Common myeloid progenitor, CD34-positive (primary cell): ENCODE measurements around the gene CXCR1.
"Not testable (repeated sequence)": the region's sequence is repeated elsewhere in the genome, so short reads cannot be mapped to it uniquely, and the experiment has no call there.

ENCODE experiments used
- CTCF ChIA-PET: fragments of 350-600 bp; sonication (Branson Sonifier 250); formaldehyde crosslinking; loops from one replicate; lab custom pipeline; 2021; ENCODE audit warnings: antibody characterized with exemption; lab: Charles Lee
- POLR2A ChIA-PET: fragments of 350-600 bp; sonication (Branson Sonifier 250); formaldehyde crosslinking; loops from one replicate; lab custom pipeline; 2021; ENCODE audit warnings: antibody characterized with exemption; lab: Charles Lee
- DNase-seq, 3 donors: peaks; one replicate each; pipeline versions ENCODE4 v3.0.0 to v3.0.0-alpha.2; 2013
- H3K27ac ChIP-seq, 2 experiments: 1 replicate in 1 of 2; 2 replicates in 1 of 2; pipeline ENCODE4 v1.7.0; 2013; ENCODE audit warnings: inconsistent platforms in 2 of 2, low read length in 2 of 2, mild to moderate bottlenecking in 2 of 2, low read depth in 1 of 2, moderate library complexity in 1 of 2; ENCODE audit not compliant: severe bottlenecking in 2 of 2, insufficient read depth in 1 of 2, poor library complexity in 1 of 2
- H3K27me3 ChIP-seq, 5 experiments: replicated peaks in 2 of 5; 1 replicate in 3 of 5; 2 replicates in 2 of 5; pipeline versions ENCODE4 v1.6.1 to v1.7.0; 2013; ENCODE audit warnings: low read length in 4 of 5, mild to moderate bottlenecking in 2 of 5, moderate library complexity in 2 of 5, inconsistent platforms in 1 of 5; ENCODE audit not compliant: insufficient read depth in 5 of 5, control insufficient read depth in 4 of 5
- H3K36me3 ChIP-seq, 4 experiments: 1 replicate in 2 of 4; 2 replicates in 2 of 4; pipeline versions ENCODE4 v1.6.1 to v1.7.0; 2013; ENCODE audit warnings: low read length in 3 of 4, control low read depth in 1 of 4, mild to moderate bottlenecking in 1 of 4; ENCODE audit not compliant: control insufficient read depth in 4 of 4, insufficient read depth in 4 of 4
- H3K4me1 ChIP-seq, 4 experiments: 1 replicate in 3 of 4; 2 replicates in 1 of 4; pipeline versions ENCODE4 v1.6.1 to v1.7.1; 2013; ENCODE audit warnings: low read length in 3 of 4, mild to moderate bottlenecking in 3 of 4, control low read depth in 1 of 4, inconsistent platforms in 1 of 4, moderate library complexity in 1 of 4; ENCODE audit not compliant: control insufficient read depth in 4 of 4, insufficient read depth in 4 of 4; ENCODE audit errors: control extremely low read depth in 1 of 4
- H3K4me3 ChIP-seq, 7 experiments: 1 replicate in 4 of 7; 2 replicates in 3 of 7; pipeline versions ENCODE4 v1.5.1 to v1.7.0; 2013; ENCODE audit warnings: mild to moderate bottlenecking in 7 of 7, low read length in 6 of 7, moderate library complexity in 6 of 7, inconsistent platforms in 2 of 7, low read depth in 2 of 7, control low read depth in 1 of 7; ENCODE audit not compliant: insufficient read depth in 4 of 7, control insufficient read depth in 1 of 7; ENCODE audit errors: extremely low read depth in 1 of 7
- H3K9me3 ChIP-seq, 5 experiments: 1 replicate in 4 of 5; 2 replicates in 1 of 5; pipeline versions ENCODE4 v1.6.1 to v1.7.1; 2013; ENCODE audit warnings: low read length in 4 of 5, mild to moderate bottlenecking in 2 of 5, inconsistent platforms in 1 of 5, low read depth in 1 of 5, moderate library complexity in 1 of 5; ENCODE audit not compliant: control insufficient read depth in 4 of 5, insufficient read depth in 2 of 5; ENCODE audit errors: control extremely low read depth in 1 of 5
- WGBS: methylation state at CpG from one replicate; pipeline ENCODE4 v1.1.5; 2013; ENCODE audit not compliant: insufficient coverage; 5-methylcytosine and 5-hydroxymethylcytosine counted together

Gene CXCR1

GRCh38 chr2:218184331-218184730 is 17.6 kb upstream of the CXCR1 start:
- H3K9me3 ChIP-seq, result no peaks in the 10 kb centered on the region
- peaks cover 0 to 4% (median 0%) of the 10 kb centered on the region in 5 experiments for H3K27me3 ChIP-seq
- ChIA-PET POLR2A (no interaction called here), CTCF (interaction anchor here (0.9 to 5.0 kb wide), 7 partner anchors 46 to 280 kb away, joined by 3 to 38 read pairs (median 4); partner anchors contain the start of gene GPBAR1)
- H3K27ac ChIP-seq, result no peak overlapping the region
- no peaks in the 10 kb centered on the region for H3K36me3 ChIP-seq
- 100% methylated on average over 1 of the region's 1 CpG for WGBS
- DNase-seq, result no peak
- peaks cover 0 to 8% (median 6%) of the 10 kb centered on the region in 4 experiments for H3K4me1 ChIP-seq
- H3K4me3 ChIP-seq, result no peak overlapping the region

- POLR2A ChIA-PET, result interaction anchor here (0.8 kb wide), 1 partner anchor 95 kb away, joined by 4 read pairs; no protein-coding TSS in a partner anchor
Measured at GRCh38 chr2:218180467-218181114, 13.8 kb upstream of the CXCR1 start.

GRCh38 chr2:218179782-218180181 is 13.0 kb upstream of the CXCR1 start:
- Histone ChIP-seq H3K4me3 (no peak overlapping the region), H3K27me3 (peaks cover 0 to 4% (median 0%) of the 10 kb centered on the region in 5 experiments), H3K9me3 (no peaks in the 10 kb centered on the region), H3K36me3 (no peaks in the 10 kb centered on the region), H3K27ac (no peak overlapping the region), H3K4me1 (no peaks in the 10 kb centered on the region)
- no peak for DNase-seq
- CTCF ChIA-PET, result interaction anchor here (1.4 kb wide), 1 partner anchor 79 kb away, joined by 3 read pairs; no protein-coding TSS in a partner anchor
- POLR2A ChIA-PET, result no interaction called here
- WGBS, result 100% methylated on average over 4 of the region's 4 CpGs

More at GRCh38 chr2:218180467-218181114, 13.8 kb upstream of the CXCR1 start:
- peaks cover 0 to 4% (median 0%) of the 10 kb centered on the region in 5 experiments for H3K27me3 ChIP-seq
- DNase-seq, result no peak
- CTCF ChIA-PET, result interaction anchor here (1.0 to 1.9 kb wide), 5 partner anchors 9 to 395 kb away, joined by 3 to 5 read pairs (median 4); no protein-coding TSS in a partner anchor
- no peaks in the 10 kb centered on the region for H3K36me3 ChIP-seq
- no peaks in the 10 kb centered on the region for H3K4me1 ChIP-seq
- no peak overlapping the region for H3K4me3 ChIP-seq
- H3K9me3 ChIP-seq, result no peaks in the 10 kb centered on the region
- 79% methylated on average over 6 of the region's 9 CpGs for WGBS
- no peak overlapping the region for H3K27ac ChIP-seq

- no peaks in the 10 kb centered on the region for H3K27me3 ChIP-seq
- H3K9me3 ChIP-seq, result no peaks in the 10 kb centered on the region
- 100% methylated on average over 2 of the region's 2 CpGs for WGBS
- no peaks in the 10 kb centered on the region for H3K4me1 ChIP-seq
- DNase-seq, result no peak
- H3K4me3 ChIP-seq, result no peak overlapping the region
- H3K36me3 ChIP-seq, result no peaks in the 10 kb centered on the region
- ChIA-PET POLR2A (no interaction called here), CTCF (interaction anchor here (1.0 to 2.7 kb wide), 4 partner anchors 9 to 85 kb away, joined by 3 to 8 read pairs (median 4); no protein-coding TSS in a partner anchor)
- no peak overlapping the region for H3K27ac ChIP-seq
Measured at GRCh38 chr2:218172845-218173244, 6.1 kb upstream of the CXCR1 start.

GRCh38 chr2:218171744-218172143 is 5.0 kb upstream of the CXCR1 start:
- CTCF ChIA-PET, result interaction anchor here (1.6 to 2.7 kb wide), 3 partner anchors 10 to 86 kb away, joined by 3 to 8 read pairs (median 5); no protein-coding TSS in a partner anchor
- H3K36me3 ChIP-seq, H3K4me1 ChIP-seq, H3K4me3 ChIP-seq, H3K9me3 ChIP-seq, H3K27me3 ChIP-seq, H3K27ac ChIP-seq, DNase-seq, POLR2A ChIA-PET: not testable (repeated sequence)
- WGBS, result 100% methylated on average over 2 of the region's 3 CpGs

- WGBS, result 100% methylated on average over 1 of the region's 5 CpGs
- H3K27me3 ChIP-seq, result no peaks in the 10 kb centered on the region
- no peak overlapping the region for H3K27ac ChIP-seq
- H3K9me3 ChIP-seq, result no peaks in the 10 kb centered on the region
- POLR2A ChIA-PET, result no interaction called here
- no peaks in the 10 kb centered on the region for H3K36me3 ChIP-seq
- peaks cover 0 to 10% (median 2%) of the 10 kb centered on the region in 4 experiments for H3K4me1 ChIP-seq
- H3K4me3 ChIP-seq, result no peak overlapping the region
- DNase-seq, result no peak
- CTCF ChIA-PET, result interaction anchor here (0.8 to 1.5 kb wide), 4 partner anchors 8 to 87 kb away, joined by 3 to 4 read pairs (median 3); no protein-coding TSS in a partner anchor
Measured at GRCh38 chr2:218169757-218170546, 3.2 kb upstream of the CXCR1 start.
